ENCODE results near the gene PCID2.

The PCID2 gene

DNA sequence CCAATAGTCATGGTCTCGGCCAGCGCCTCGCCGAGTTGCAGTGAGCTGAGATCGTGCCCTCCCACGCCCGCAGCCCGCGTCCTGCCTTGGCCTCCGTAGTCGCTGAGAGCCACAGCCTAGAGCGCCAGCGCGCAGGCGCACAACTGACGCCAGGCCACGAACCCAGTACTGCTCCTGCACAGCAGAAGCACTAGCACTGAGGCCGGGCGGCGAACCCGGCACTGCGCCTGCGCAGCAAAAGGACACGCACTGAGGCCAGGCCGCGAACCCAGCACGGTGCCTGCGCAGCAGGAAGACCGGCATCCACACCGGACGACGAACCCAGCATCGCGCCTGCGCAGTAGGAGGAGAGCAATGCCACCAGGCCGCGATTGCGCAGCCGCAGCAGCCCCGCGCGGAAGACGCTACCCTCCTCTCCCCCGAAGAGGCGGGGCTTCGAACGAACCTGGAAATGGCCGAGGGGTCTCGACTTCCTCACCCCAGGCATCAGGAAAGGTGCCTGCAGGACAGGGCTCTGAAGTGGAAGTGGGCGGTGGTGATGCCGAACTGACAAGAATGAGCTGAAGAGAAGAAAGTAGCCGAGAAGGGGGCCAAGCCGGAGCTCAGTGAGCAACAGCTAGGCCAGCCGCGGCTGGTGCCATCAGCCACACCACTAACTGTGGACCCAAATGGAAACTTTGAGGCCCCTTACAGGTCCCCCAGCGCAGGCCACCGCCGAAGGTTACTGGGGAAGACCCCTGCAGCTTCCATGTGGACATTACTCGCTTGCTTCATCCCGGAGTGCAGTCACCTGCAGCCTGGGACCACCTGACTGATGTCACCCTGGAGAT lies 78.3 kb downstream of the PCID2 start:
- DNase-seq (ENCODE audit: extremely low read depth in 1 of 2, low read depth in 1 of 2), result no peak

DNA sequence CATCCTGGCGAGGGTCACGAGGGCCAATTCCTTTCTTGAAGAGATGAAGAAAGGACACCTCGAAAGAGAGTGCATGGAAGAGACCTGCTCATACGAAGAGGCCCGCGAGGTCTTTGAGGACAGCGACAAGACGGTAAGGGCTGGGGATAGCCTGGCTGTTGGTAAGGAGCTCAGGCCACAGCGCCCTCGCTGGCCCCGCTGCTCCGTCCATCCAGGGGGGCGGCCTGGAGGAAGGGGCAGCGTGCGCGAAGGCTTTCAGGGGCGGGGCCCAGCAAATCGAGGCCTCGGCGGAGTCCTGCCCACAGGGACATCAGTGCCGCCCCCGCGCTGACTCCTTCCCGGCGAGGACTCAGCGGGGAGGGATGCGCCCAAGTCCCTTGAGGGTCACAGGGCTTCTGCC lies 79.0 kb downstream of the PCID2 start:
- DNase-seq (ENCODE audit: extremely low read depth in 1 of 2, low read depth in 1 of 2), result no peak

All from activated CD8-positive, alpha-beta memory T cell treated with anti-CD3 and anti-CD28 coated beads for 1 hour (primary cell).